Right lung (tissue), 5 donors: ENCODE data around the gene ATP2C2. TPM values are rescaled to one million over a fixed set of nuclear protein-coding genes. Genes with fewer than 3 reads are reported as not detected.
"Not testable (repeated sequence)": the region's sequence is repeated elsewhere in the genome, so short reads cannot be mapped to it uniquely, and the experiment has no call there.

Source experiments
- DNase-seq, 2 donors: peaks; one replicate each; pipeline ENCODE4 v3.0.0-alpha.2; 2013
- polyA plus RNA-seq, 5 donors: library from polyadenylated mRNA; unstranded; fragments of 120-200 nt; gene quantifications; one replicate each; pipeline versions ENCODE4 v1.2.1 to v1.2.3, GENCODE V29; 2013; ENCODE audit warnings: inconsistent platforms in 1 of 5, low replicate concordance in 1 of 5; ENCODE audit not compliant: insufficient read length in 5 of 5, insufficient read depth in 1 of 5

The ATP2C2 gene
- polyA plus RNA-seq, 5 donors: 14.6 to 27.0 (median 16.4) TPM

DNA sequence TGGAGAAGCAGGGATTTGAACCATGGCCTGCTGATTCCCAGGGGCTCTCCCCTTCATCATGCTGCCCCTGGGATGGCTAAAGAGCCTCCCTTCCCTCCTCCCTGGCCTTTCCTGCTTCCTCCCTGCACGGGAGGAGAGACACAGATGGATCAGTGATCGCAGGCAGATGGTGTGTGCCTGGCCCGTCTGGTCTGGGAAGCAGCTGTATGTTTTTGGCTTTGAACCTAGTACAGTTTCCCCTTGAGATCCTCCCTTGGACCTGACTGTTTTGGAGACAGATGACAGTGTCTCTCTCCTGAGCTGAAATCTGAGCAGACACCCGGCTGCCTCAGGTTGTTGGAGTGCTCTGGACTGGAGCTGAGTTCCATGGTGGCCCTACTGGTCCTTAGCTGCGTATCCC, 29.0 kb upstream of the ATP2C2 start:
- no peak for DNase-seq

DNA sequence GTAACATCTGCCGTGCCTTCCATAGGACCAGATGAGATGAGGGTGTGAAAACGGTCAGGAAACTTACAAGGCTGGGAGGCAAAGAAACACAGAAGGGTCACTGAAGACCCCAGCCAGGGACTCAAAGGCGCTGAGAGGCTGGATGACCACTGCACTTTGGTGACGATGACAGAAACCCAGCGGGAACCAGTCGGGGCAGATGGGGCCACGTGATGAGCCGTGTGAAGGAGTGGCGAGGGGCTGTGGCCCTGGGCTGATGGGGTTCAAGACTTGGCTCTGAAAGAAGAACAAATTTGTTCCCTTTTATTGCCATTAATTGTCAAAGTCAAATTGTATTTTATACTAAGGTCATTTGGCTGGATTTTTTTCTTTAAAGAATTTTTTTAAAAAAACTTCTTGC, 28.6 kb upstream of the ATP2C2 start:
- no peak for DNase-seq

DNA sequence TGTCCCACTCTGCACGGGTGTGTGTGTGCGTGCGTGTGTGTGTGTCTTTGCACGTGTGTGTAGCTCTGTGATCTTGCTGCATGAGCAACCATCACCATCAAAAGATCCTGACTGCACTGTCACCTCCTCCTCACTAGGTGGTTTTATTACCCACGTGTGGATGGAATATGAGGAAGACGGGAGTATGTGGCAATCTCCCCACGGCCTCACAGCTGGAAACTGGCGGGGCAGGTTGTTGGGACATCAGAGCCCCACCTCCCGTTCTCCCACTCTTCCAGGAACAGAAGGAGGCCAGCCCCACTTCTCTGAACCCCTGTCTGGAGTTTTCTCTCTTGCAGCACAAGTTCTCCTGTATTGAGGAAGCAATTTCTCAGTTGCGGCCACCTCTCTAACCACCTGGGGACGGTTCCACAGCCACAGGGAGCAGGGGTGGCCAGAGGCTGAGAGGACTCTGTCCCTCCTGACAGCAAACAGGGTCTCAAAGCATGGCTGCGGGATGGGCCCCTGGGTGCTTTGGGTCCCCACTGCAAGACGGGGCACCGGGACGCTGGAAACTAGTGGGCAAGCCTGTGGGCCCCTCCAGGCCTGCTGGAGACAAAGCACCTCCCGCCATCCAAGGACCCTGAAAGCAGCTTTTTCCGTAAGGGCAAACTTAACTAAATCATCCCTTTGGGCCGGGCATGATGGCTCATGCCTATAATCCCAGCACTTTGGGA, 27.9 kb upstream of the ATP2C2 start:
- no peak for DNase-seq

DNA sequence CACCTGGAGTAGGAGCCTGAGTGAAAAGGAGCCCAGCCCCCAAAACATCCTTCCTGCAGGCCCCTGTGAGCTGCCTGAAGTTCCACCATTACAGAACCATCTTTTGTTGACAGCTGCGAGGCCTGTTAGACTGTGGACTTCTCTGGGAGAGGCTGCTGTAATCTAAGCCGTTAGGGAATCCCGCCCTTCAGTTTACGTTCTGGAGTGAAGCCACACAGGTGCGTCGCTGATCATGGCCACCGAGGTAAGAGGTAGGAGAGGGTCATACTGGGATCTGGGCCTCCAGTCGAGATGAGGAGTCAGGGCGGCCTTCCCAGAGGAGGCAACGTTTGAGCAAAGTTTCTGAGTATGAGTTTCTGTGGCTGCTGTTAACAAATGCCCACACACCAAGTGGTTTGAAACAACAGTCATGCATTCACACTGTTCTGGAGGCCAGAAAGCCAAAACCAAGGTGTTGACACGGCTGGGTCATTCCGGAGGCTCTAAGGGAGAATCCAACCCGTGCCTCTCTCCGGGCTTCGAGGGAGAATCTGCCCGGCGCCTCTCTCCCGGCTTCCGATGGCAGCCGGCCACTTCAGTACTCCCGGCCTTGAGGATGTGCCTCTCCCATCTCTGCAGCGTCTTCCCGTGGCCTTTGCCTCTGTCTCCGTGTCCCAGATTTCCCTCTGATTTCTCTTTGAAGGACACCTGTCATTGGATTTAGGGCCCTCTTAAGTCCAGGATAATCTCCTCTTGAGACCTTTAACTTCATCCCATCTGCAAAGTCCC, 26.6 kb upstream of the ATP2C2 start:
- no peak for DNase-seq

DNA sequence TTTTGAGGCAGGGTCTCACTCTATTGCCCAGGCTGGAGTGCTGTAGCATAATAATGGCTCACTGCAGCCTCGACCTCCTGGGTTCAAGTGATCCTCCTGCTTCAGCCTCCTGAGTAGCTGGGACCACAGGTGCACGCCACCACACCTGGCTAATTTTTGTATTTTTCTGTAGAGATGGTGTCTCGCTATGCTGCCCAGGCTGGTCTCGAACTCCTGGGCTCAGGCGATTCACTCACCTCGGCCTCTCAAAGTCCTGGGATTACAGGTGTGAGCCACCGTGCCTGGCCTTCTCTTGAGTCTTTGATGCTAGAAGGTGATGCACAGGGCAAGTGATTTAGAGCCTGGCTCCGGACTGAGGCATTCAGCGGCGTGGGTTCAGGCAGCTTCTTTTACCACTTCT, 24.5 kb upstream of the ATP2C2 start:
- not testable (repeated sequence) for DNase-seq

DNA sequence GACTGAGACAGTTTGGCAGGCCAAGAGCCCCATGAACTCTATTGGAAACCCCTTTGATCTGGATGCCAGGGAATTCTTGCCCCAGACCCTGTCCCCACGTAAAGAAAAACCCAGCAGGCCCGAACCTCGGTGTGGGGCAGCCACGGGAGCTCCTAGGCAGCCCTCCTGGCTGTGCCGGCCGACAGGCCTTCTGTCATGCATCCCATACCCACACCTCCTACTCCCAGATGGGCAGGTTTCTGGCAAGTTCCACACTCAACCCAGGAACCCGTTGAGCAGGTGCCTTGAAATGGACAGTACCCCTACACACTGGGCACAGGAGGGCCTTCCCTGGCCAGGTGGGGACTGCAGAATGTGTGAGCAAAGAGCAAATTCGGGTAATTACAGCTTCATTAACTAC, 23.6 kb upstream of the ATP2C2 start:
- no peak for DNase-seq

DNA sequence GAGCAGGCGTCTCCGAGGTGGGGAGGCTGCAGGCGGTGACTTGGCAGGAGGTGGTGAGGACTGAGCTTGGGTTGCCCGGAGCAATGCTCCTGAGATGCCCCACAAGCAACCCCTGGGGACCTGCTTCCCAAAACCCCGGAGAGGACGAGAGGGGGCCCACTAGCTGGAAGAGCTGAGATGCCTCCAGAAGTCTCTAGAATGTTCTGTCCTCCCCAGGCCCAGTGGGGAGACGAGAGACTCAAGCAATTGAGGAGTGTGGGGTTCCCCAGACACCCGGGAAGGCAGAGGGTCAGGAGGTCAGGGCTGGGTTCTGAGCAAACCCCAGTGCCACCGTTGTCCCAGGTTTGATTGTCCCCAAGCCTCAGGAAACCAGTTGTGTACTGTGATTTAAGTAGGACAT, 21.2 kb upstream of the ATP2C2 start:
- DNase-seq: no peak

DNA sequence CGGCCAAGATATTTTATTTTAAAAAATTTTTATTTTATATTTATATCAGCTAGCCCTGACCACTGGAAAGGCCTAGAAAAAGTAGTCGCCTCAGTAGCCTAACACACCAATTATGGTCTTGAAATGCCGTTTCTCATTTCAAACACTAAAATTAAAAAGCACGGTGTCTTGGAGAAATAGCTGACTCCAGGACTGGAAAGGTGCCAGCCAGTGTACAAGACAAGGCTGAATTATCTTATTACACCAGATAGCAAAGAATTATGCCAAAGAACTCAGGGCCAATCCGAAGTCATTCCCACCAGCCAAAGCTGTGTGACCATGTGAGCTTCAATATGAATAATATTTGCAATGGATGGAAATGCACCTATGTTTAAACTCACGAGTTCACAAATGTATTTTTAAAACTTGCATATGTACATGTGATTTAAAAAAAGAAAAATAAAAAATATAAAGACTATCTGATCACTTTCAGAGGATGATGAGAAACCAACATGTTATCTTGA, 19.9 kb upstream of the ATP2C2 start:
- no peak for DNase-seq

DNA sequence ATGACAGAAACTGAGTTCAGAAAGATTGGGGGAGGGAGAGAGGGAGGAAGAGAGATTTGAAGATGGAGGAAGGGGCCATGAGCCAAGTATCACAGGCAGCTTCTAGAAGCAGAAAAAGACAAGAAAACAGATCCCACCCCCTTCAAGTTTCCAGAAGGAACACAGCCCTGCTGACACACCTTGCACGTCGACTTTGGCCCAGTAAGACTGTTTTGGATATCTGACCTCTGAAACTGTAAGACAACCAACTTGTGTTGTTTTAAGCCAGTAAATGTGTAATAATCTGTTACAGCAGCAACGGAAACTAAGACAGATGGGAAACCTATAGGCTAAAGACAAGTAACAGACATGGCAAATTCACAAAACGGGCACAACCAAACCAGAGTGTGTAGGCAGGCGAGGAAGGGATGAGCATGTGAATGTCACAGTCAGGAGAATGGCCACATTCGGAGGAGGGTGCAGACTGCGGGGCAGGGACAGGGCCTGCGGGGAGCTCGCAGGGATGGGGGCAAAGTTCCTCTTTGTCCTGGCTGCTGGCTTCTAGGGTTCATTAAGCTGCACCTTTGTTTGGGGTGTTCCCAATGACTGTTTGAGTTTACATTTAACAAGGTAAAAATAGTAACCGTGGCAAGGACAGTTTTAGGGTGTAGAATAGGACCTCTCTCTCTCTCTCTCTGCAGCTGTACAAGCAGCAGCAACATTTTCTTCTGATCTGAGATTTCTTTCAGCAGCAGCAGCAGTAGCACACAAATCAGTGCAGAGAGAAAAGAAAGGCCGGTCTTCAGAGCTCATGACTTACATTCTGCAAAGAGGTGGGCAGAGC, 18.3 kb upstream of the ATP2C2 start:
- no peak for DNase-seq

DNA sequence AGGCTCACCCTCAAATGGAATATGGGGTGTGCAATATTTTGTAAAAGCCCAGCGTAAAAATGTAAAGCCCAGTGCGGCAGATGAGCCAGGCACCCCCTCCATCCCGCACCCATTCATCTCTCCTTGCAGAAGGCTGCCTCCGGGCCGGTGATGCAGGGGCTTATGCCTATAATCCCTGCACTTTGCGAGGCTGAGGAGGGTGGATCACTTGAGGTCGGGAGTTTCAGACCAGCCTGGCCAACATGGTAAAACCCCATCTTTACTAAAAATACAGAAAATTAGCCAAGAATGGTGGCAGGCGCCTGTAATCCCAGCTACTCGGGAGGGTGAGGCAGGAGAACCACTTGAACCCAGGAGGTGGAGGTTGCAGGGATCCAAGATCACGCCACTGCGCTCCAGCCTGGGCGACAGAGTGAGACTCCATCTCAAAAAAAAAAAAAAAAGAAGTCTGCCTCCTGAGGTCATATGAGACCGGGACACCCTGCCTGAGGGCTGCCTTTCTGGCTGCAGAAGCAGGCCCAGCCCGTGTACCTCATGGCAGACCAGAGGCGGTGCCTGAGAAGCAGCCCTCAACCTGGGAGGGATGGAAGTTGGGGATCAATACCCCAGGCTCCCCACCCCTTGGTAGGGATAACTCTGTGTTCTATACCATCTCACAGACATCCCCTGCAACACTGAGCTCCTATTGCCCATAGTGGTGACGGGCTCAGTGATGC, 17.5 kb upstream of the ATP2C2 start:
- no peak for DNase-seq

DNA sequence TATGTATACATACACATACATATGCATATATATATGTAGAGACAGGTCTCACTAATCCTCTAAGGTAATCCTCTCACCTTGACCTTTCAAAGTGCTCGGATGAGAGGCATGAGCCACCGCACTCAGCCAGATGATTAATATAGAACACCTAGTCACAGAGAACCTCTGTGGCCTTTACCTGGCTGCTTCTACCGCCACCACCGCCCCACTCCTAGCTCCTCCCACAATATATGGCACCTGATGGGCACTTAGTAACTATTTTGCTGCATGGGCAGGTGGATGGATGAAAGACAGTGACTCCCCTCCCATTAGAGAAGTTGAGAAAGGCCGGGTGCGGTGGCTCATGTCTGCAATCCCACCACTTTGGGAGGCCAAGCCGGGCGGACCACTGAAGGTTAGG, 16.7 kb upstream of the ATP2C2 start:
- DNase-seq: no peak

DNA sequence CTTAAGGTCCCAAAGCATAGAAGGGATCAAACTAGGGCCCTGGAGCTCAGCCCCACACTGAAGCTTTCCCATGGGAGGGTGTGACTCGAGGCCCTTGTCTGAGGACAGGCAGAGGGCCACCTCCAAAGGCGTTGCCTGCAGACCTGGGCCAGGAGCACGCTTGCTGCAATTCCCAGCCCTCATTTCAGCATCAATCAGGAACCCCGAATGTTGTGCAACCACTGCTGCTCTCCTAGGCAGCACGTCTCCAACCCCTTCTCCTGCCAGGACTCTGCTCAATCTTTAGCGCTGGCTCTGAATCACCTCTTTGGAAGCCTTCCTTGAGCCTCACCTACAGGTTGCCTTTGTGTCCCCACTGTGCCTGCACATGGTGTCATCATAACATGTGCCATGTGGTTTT, 14.0 kb upstream of the ATP2C2 start:
- DNase-seq: no peak

DNA sequence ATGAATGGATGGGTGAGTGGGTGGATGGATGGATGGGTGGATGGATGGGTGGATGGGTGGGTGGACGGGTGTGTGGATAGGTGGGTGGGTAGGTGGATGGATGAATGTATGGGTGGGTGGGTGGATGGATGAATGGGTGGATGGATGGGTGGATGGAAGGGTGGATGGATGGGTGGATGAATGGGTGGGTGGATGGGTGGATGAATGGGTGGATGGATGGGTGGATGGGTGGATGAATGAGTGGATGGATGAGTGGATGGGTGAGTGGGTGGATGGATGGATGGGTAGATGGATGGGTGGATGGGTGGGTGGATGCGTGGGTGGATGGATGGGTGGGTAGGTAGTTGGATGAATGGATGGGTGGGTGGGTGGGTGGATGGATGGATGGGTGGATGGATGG, 13.2 kb upstream of the ATP2C2 start:
- DNase-seq: no peak

DNA sequence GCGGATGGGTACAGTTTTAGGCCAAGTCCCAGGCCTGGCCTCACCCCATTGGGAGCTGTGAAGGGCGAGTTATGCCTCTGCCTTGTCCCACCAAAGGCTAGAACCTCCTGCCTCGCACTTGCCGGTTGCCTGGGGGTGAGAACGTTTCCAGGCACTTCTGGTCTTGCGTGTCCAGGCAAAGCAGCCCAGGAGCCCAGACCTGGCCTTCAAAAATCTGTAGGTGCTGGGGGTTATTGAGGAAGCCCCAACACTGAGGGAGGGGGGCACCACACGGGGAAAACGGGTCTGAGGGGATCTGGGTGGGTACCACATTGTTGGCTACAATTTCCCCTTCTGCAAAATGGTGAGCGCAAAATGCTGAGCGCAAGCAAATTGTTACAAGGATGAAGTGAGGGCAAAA, 12.2 kb upstream of the ATP2C2 start:
- DNase-seq: no peak

DNA sequence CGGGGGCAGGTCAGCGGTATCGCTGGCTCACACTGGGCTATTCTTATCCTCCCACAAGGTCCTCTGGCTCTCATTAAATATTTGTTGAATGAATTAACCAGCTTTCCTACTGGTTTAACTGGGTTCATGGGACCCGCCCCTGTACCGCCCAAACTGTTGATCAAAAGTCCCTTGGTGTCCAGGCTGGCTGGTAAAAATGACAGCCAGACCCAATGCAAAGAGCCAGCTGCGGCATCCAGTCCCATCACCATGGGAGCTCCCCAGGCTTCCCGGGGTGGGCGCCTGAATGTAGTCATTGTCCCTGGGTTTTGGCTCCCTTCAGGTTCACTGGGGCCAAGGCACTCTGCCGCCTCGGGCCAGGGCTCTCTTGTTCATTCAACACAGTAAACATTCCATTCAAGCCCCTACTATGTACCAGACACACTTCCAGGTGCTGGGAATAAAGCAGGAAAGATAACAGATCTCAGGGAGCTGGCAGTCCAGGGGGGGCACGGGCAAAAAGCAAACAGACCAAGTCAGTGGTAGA, 11.7 kb upstream of the ATP2C2 start:
- DNase-seq: no peak

DNA sequence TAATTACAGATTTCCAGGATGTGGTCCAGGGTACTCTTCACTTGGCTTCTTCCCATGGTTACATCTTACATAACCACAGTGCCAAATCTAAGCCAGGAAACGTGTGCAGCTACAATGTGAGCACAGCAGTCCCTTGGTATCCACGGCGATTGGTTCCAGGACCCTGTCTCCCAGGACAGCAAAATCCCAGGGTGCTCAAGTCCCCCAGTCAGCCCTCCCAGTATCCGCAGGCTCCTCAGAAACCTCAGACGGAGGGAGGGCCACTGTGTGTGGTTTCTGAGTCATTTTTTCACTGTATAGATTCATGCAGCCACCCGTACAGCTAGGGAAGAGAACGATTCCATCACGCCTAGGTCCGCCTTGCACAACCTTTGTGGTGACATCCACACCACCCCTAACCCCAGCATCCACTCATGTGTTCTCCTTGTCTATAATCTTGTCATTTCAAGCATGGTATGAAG, 11.1 kb upstream of the ATP2C2 start:
- no peak for DNase-seq

DNA sequence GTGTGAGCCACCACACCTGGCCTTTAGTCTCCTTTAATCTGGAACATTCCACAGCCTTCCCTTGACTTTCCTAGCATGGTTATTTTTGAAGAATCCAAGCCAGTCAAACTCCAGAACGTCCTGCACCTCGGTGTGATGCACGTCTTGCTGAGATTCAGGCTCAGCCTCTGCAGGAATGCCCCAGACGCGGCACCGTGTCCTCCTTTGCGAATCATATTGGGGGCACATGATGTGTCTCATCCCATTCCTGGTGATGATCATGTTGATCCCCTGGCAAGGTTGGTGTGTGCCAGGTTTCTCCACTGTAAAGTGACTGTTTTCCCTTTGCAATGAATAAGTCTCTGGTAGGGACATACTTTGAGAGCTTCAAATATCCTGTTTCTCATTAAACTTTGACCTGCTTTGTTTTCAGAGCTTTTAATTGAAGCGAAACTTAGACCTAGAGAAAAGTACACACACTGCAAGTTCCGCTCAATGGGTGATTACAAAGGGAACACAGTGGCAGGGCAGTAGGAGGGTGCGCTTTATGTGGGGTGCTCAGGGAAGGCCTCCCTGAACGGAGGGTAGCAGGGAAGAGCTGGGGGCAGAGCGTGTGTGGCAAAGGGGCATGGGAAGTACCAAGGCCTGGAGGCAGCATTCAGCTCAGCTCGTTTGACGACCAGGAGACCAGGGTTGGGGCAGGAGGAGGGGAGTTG, 9.6 kb upstream of the ATP2C2 start:
- DNase-seq: no peak

DNA sequence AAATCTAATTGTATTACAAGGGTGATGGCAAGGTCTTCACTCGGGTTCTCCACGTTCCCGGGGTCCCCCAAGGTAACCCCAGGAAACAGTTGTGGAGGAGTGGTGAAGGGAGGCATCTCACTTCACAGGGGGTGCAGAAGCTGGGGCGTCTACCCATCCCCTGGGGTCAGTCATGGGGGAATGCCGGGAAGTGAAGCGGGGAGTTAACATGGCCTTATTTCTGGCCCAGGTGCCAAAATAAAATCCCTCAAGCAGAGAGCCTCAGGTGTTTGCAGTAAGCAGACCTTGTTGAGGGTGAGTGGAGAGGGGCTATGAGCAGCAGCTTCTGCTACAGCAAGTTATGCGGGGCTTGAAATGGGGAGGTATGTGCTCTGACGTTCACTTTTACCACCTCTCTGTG, 9.0 kb upstream of the ATP2C2 start:
- DNase-seq: no peak

DNA sequence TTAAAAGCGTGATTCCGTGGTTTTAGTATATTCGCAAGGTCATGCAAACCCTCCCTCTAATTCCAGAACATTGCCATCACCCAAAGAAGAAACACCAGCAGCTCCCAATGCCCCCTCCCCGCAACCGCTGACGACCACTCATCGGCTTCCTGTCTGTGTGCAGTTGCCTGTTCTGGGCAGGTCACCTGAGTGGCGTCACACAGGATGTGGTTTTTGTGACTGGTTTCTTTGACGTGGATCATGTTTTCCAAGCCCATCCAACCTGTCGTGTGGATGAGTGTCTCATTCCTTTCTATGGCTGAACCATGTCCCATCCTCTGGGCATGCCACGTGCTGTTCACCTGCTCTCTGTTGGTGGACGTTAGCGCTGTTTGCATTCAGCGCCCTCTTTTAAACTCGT, 8.2 kb upstream of the ATP2C2 start:
- no peak for DNase-seq

DNA sequence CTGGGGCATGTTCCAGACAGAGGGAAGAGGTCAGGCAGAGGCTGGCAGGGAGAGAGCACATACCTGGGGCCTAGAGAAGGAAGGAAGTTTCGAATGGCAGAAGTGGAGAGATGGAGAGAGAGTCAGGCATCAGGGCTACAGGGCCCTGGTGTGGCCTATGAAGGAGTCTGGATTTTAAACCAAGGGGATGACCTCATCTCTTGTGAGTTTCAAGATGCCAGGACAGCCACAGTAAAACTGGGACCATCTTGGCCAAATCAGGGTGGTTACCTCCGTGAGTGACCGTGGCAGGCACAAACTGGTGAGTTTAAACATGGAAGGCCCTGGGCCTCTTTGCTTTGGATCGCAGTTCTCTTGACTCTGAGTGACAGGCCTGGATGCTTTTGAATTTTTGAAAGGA, 7.6 kb upstream of the ATP2C2 start:
- DNase-seq: no peak

DNA sequence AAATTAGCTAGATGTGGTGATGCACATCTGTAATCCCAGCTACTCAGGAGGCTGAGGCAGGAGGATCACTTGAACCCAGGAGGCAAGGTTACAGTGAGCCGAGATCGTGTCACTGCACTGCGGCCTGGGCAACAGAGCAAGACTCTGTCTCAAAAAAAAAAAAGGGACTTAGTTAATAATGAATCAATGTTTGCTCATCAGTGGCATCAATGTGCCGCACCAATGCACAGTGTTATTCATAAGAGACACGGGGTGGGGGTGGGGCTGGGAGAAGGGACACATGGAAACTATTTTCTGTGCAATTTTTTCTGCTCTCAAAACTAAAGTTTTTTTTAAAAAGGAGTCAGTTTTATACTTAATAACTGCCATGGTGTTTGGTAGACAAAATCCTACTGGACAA, 6.8 kb upstream of the ATP2C2 start:
- DNase-seq: no peak
